Right atrium auricular region (tissue), 2 donors: ENCODE measurements around the gene HRNR. TPM values are rescaled to one million over a fixed set of nuclear protein-coding genes. Genes with fewer than 3 reads are reported as not detected.
"Not testable (repeated sequence)": the region's sequence is repeated elsewhere in the genome, so short reads cannot be mapped to it uniquely, and the experiment has no call there.

ENCODE experiments used
- DNase-seq: peaks from one replicate; pipeline ENCODE4 v3.0.0-alpha.2; 2019; ENCODE audit warnings: low spot score
- H3K27ac ChIP-seq, 2 donors: fragments of 200-600 bp; sonication (generic); 1 replicate in 1 of 2; 2 replicates in 1 of 2; pipeline ENCODE4 v1.5.1; 2016 to 2019
- H3K27me3 ChIP-seq, 2 donors: fragments of 200-600 bp; sonication (generic); one replicate each; pipeline versions ENCODE4 v1.5.1 to v1.6.0; 2017 to 2019
- H3K36me3 ChIP-seq: fragments of 200-600 bp; sonication (generic); one replicate; pipeline ENCODE4 v1.5.1; 2016
- H3K4me1 ChIP-seq, 2 donors: fragments of 200-600 bp; sonication (generic); one replicate each; pipeline versions ENCODE4 v1.5.1 to v1.6.0; 2017 to 2019
- H3K4me3 ChIP-seq, 2 donors: fragments of 200-600 bp; sonication (generic); 1 replicate in 1 of 2; 2 replicates in 1 of 2; pipeline ENCODE4 v1.5.1; 2017 to 2019; ENCODE audit warnings: mild to moderate bottlenecking in 1 of 2, moderate library complexity in 1 of 2
- H3K9me3 ChIP-seq, 2 donors: fragments of 200-600 bp; sonication (generic); one replicate each; pipeline ENCODE4 v1.5.1; 2019
- total RNA-seq, 2 donors: library from RNA; depleted of rRNA; stranded (reverse); fragments of >200 nt; gene quantifications; one replicate each; pipeline ENCODE4 v1.1.0, GENCODE V29; 2016
- TF ChIP-seq, protein P1 (sequence below), 2 donors: fragments of 200-600 bp; sonication (generic); IDR thresholded peaks; one replicate each; pipeline ENCODE4 v1.5.1; 2019; ENCODE audit warnings: antibody characterized with exemption in 2 of 2

HRNR gene
- total RNA-seq = not detected

DNA sequence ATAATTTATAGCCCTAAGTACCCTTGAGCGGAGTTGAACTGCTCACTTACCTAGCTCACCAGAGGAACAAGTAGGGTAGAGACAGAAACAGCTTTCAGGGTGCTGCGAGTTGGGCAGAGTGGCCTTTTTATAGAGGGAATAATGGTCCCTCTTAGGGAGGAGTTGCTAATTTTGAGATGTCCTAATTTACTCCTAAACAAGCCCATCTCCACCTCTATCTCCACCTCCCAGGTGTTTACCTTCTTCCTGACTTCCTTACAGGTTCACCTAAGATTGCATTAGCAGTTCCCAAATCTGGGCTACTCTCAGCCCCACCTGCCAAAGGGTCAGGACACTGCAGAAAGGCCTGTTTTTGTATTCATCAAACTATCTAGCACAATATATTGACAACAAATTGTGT, at the start of gene HRNR:
Gene HRNR (minus strand): TSS at position 101 of the 400 bp plus-strand sequence. CDS start 940 bp downstream, outside the sequence.
- no peak for DNase-seq
- Histone ChIP-seq H3K27me3 (no peaks in the 10 kb centered on the region), H3K4me3 (no peak within 1 kb of the TSS), H3K36me3 (no peaks in the 10 kb centered on the region), H3K9me3 (no peaks in the 10 kb centered on the region), H3K27ac (no peak within 1 kb of the TSS), H3K4me1 (no peaks in the 10 kb centered on the region)
- TF ChIP-seq, protein P1, sequence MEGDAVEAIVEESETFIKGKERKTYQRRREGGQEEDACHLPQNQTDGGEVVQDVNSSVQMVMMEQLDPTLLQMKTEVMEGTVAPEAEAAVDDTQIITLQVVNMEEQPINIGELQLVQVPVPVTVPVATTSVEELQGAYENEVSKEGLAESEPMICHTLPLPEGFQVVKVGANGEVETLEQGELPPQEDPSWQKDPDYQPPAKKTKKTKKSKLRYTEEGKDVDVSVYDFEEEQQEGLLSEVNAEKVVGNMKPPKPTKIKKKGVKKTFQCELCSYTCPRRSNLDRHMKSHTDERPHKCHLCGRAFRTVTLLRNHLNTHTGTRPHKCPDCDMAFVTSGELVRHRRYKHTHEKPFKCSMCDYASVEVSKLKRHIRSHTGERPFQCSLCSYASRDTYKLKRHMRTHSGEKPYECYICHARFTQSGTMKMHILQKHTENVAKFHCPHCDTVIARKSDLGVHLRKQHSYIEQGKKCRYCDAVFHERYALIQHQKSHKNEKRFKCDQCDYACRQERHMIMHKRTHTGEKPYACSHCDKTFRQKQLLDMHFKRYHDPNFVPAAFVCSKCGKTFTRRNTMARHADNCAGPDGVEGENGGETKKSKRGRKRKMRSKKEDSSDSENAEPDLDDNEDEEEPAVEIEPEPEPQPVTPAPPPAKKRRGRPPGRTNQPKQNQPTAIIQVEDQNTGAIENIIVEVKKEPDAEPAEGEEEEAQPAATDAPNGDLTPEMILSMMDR (IDR thresholded peaks at IDR 0.05) = no peak

DNA sequence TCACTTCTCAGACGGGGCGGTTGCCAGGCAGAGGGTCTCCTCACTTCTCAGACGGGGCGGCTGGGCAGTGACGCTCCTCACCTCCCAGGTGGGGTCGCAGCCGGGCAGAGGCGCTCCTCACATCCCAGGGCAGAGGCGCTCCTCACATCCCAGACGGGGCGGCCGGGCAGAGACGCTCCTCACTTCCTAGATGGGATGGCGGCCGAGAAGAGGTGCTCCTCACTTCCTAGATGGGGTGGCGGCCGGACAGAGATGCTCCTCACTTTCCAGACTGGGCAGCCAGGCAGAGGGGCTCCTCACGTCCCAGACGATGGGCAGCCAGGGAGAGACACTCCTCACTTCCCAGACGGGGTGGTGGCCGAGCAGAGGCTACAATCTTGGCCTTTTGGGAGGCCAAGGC, 32.4 kb upstream of the HRNR start:
- H3K9me3 ChIP-seq = peaks cover 0 to 14% of the 10 kb centered on the region in 2 donors
- not testable (repeated sequence) for H3K27ac ChIP-seq, DNase-seq, H3K27me3 ChIP-seq, H3K4me1 ChIP-seq, H3K36me3 ChIP-seq, H3K4me3 ChIP-seq

- H3K9me3 ChIP-seq = no peaks in the 10 kb centered on the region
- DNase-seq = no peak
- TF ChIP-seq, protein P1 (IDR thresholded peaks at IDR 0.05) = no peak
- no peaks in the 10 kb centered on the region for H3K4me1 ChIP-seq
- H3K4me3 ChIP-seq = no peak overlapping the region
- H3K27me3 ChIP-seq = no peaks in the 10 kb centered on the region
- H3K27ac ChIP-seq = no peak overlapping the region
- no peaks in the 10 kb centered on the region for H3K36me3 ChIP-seq
Measured at GRCh38 chr1:152252157-152252556, 28.2 kb upstream of the HRNR start.

DNA sequence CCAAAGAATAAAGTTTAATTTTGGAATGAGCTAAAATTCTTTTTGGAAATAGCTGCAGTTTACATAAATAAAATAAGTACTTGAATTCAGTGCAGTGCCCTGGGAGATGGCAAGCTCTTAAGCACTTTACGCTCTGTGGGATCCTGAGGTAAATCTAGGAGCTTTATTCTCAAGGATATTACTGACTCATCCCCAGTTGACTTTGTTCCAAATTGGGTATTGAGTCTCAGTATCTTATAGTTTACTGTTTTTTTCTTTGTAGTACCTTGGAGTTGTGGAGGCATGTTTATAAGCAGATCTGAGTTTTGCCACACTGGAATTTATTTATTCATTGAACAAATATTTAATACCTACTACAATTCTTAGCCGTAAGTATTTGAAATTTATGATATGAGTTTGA, 27.4 kb upstream of the HRNR start:
- Histone ChIP-seq H3K36me3 (no peaks in the 10 kb centered on the region), H3K4me3 (no peak overlapping the region), H3K9me3 (no peaks in the 10 kb centered on the region), H3K27me3 (no peaks in the 10 kb centered on the region), H3K27ac (no peak overlapping the region), H3K4me1 (no peaks in the 10 kb centered on the region)
- DNase-seq = no peak
- TF ChIP-seq, protein P1 (IDR thresholded peaks at IDR 0.05) = no peak

DNA sequence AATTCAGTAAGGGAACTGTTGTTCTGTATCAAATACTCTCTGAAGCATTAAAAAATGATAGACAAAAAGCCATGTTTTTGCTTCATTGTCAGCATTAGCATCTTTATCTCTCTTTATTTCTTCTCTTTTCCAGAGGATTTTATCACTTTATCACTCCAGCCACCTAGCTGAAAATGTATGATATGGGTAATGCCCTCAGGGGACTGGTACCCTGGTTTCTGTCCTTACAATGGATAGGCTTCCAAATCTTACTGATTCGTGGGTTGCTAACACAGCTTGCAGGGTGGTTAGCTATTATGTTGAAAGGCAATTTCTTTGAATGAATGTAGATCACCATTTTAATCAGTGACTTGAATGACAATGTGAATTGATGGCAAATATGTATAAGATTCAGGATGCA, 23.3 kb upstream of the HRNR start:
- no peak overlapping the region for H3K27ac ChIP-seq
- no peak for DNase-seq
- TF ChIP-seq, protein P1 (IDR thresholded peaks at IDR 0.05) = no peak

GRCh38 chr1:152244576-152245273, 20.7 kb upstream of the HRNR start:
- no peaks in the 10 kb centered on the region for H3K4me1 ChIP-seq
- H3K4me3 ChIP-seq = no peak overlapping the region
- TF ChIP-seq, protein P1 (IDR thresholded peaks at IDR 0.05) = no peak
- no peaks in the 10 kb centered on the region for H3K36me3 ChIP-seq
- H3K27me3 ChIP-seq = no peaks in the 10 kb centered on the region
- no peak overlapping the region for H3K27ac ChIP-seq
- H3K9me3 ChIP-seq = no peaks in the 10 kb centered on the region
- DNase-seq = no peak

More for the DNA sequence above, 23.3 kb upstream of the HRNR start:
- H3K4me1 ChIP-seq = no peaks in the 10 kb centered on the region
- no peaks in the 10 kb centered on the region for H3K9me3 ChIP-seq
- H3K4me3 ChIP-seq = no peak overlapping the region
- H3K36me3 ChIP-seq = no peaks in the 10 kb centered on the region
- H3K27me3 ChIP-seq = no peaks in the 10 kb centered on the region
